ENCODE data around the gene AP1S1.
"Not testable (repeated sequence)": the region's sequence is repeated elsewhere in the genome, so short reads cannot be mapped to it uniquely, and the experiment has no call there.

DNA sequence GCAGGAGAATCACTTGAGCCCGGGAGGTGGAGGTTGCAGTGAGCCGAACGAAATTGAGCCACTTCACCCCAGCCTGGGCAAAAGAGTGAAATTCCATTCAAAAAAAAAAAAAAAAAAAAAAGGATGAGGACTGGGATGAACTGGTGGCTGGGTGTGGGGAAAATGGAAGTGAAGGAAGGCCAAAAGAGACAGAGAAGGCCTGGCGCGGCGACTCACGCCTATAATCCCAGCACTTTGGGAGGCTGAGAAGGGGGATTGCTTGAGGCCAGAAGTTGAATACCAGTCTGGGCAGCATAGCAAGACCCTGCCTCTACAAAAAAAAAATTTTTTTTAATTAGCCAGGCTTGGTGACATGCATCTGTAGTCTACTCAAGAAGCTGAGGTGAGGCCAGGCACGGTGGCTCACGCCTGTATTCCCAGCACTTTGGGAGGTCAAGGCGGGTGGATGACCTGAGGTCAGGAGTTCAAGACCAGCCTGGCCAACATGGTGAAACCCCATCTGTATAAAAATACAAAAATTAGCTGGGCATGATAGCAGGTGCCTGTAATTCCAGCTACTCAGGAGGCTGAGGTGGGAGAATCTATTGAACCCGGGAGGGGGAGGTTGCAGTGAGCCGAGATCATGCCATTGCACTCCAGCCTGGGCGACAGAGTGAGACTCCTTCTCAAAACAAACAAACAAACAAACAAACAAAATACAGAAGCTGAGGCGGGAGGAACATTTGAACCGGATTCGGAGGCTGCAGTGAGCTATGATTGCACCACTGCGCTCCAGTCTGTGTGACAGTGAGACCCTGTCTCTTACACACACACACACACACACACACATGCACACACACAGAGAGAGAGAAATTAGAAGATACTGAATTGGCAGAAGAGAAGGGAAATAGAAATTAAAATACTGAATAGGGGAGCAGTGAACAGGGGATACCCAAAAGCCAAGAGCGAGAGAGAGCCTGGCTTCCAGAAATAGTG lies 21.4 kb upstream of the AP1S1 start:
- TF ChIP-seq TAF1 (IDR thresholded peaks at IDR 0.05; ENCODE audit: borderline replicate concordance, low read depth, low read length); POLR2A (IDR thresholded peaks at IDR 0.05; ENCODE audit: low read depth, low read length): not testable (repeated sequence)
